MM.1S (cell line): ENCODE data around the gene EFR3B.

Experiments
- DNase-seq: peaks from one replicate; pipeline ENCODE4 v3.0.0-alpha.2; 2015
- H2AFZ ChIP-seq: fragments of 300-600 bp; sonication (generic); 2 replicates; pipeline ENCODE4 v1.6.0; 2016; ENCODE audit warnings: antibody characterized with exemption, low read length
- H3F3A ChIP-seq: fragments of 300-600 bp; sonication (generic); 2 replicates; pipeline ENCODE4 v1.6.1; 2016; ENCODE audit warnings: mild to moderate bottlenecking, antibody characterized with exemption, low read length, moderate library complexity, mixed read lengths; ENCODE audit not compliant: insufficient read depth
- H3K27ac ChIP-seq: fragments of 300-600 bp; sonication (generic); 2 replicates; pipeline ENCODE4 v1.5.1; 2016; ENCODE audit warnings: mild to moderate bottlenecking, low read length
- H3K27me3 ChIP-seq: fragments of 300-600 bp; sonication (generic); replicated peaks from 2 replicates; pipeline ENCODE4 v1.6.0; 2016; ENCODE audit warnings: low read length; ENCODE audit not compliant: insufficient read depth
- H3K36me3 ChIP-seq: fragments of 300-600 bp; sonication (generic); replicated peaks from 2 replicates; pipeline ENCODE4 v1.6.1; 2016; ENCODE audit warnings: mild to moderate bottlenecking, low read length, mixed read lengths; ENCODE audit not compliant: insufficient read depth
- H3K4me1 ChIP-seq: fragments of 300-600 bp; sonication (generic); 2 replicates; pipeline ENCODE4 v1.6.1; 2016; ENCODE audit warnings: low read length, mixed read lengths
- H3K4me2 ChIP-seq: fragments of 300-600 bp; sonication (generic); 2 replicates; pipeline ENCODE4 v1.6.0; 2016; ENCODE audit warnings: low read depth, low read length
- H3K4me3 ChIP-seq: fragments of 300-600 bp; sonication (generic); 2 replicates; pipeline ENCODE4 v1.5.1; 2016; ENCODE audit warnings: low read length, mixed read lengths
- H3K79me2 ChIP-seq: fragments of 300-600 bp; sonication (generic); 2 replicates; pipeline ENCODE4 v1.6.1; 2016; ENCODE audit warnings: mixed run types, low read length, mixed read lengths
- H3K9ac ChIP-seq: fragments of 300-600 bp; sonication (generic); 2 replicates; pipeline ENCODE4 v1.6.1; 2016; ENCODE audit warnings: low read length, mixed read lengths
- H3K9me2 ChIP-seq: fragments of 300-600 bp; sonication (generic); replicated peaks from 2 replicates; pipeline ENCODE4 v1.6.1; 2016; ENCODE audit warnings: mild to moderate bottlenecking, low read length, mixed read lengths; ENCODE audit not compliant: insufficient read depth
- H3K9me3 ChIP-seq: fragments of 300-600 bp; sonication (generic); replicated peaks from 2 replicates; pipeline ENCODE4 v1.6.1; 2016; ENCODE audit warnings: mild to moderate bottlenecking, low read length, mixed read lengths; ENCODE audit not compliant: insufficient read depth
- H4K20me1 ChIP-seq: fragments of 300-600 bp; sonication (generic); 2 replicates; pipeline ENCODE4 v1.6.1; 2016; ENCODE audit warnings: mild to moderate bottlenecking, low read length, moderate library complexity, mixed read lengths; ENCODE audit not compliant: insufficient read depth
- CTCF ChIP-seq: fragments of 300-600 bp; sonication (generic); IDR thresholded peaks from 2 replicates; pipeline ENCODE4 v1.5.1; 2016; ENCODE audit warnings: antibody characterized with exemption, low read length, mixed read lengths
- EZH2 ChIP-seq: fragments of 300-600 bp; sonication (generic); optimal IDR thresholded peaks from 2 replicates; pipeline ENCODE3; 2017; ENCODE audit warnings: low read depth, mild to moderate bottlenecking, antibody characterized with exemption, low read length, mixed read lengths
- EZH2phosphoT487 ChIP-seq: fragments of 300-600 bp; sonication (generic); IDR thresholded peaks from 2 replicates; pipeline ENCODE4 v1.6.1; 2018; ENCODE audit warnings: antibody characterized with exemption, low read length

EFR3B gene

GRCh38 chr2:25025229-25026007 lies 16.5 kb upstream of the EFR3B start:
- no peaks in the 10 kb centered on the region for H3F3A ChIP-seq
- no peak overlapping the region for H3K4me3 ChIP-seq
- H4K20me1 ChIP-seq: no peaks in the 10 kb centered on the region
- no peaks in the 10 kb centered on the region for H3K9me2 ChIP-seq
- H3K36me3 ChIP-seq: no peaks in the 10 kb centered on the region
- H3K27ac ChIP-seq: no peak overlapping the region
- no peak for TF ChIP-seq CTCF
- no peak for TF ChIP-seq EZH2phosphoT487
- no peak for TF ChIP-seq EZH2
- H3K27me3 ChIP-seq: no peaks in the 10 kb centered on the region
- no peak overlapping the region for H3K4me2 ChIP-seq
- no peaks in the 10 kb centered on the region for H3K9me3 ChIP-seq
- H3K79me2 ChIP-seq: no peaks in the 10 kb centered on the region
- no peaks in the 10 kb centered on the region for H3K4me1 ChIP-seq
- no peak overlapping the region for H3K9ac ChIP-seq
- DNase-seq: no peak
- H2AFZ ChIP-seq: no peak overlapping the region

- no peak for DNase-seq
- Histone ChIP-seq H3K36me3 (no peaks in the 10 kb centered on the region), H3F3A (no peaks in the 10 kb centered on the region), H3K9me2 (no peaks in the 10 kb centered on the region), H3K4me3 (no peak overlapping the region), H3K4me1 (no peaks in the 10 kb centered on the region), H3K9ac (no peak overlapping the region), H3K79me2 (no peaks in the 10 kb centered on the region), H4K20me1 (no peaks in the 10 kb centered on the region), H3K27ac (no peak overlapping the region), H3K4me2 (no peak overlapping the region), H3K9me3 (no peaks in the 10 kb centered on the region), H2AFZ (no peak overlapping the region), H3K27me3 (no peaks in the 10 kb centered on the region)
- no peak for TF ChIP-seq CTCF
- TF ChIP-seq EZH2: no peak
- TF ChIP-seq EZH2phosphoT487: no peak
Measured at GRCh38 chr2:25026008-25026530, 15.8 kb upstream of the EFR3B start.

- H3K9me2 ChIP-seq: no peaks in the 10 kb centered on the region
- H3K4me2 ChIP-seq: no peak overlapping the region
- no peaks in the 10 kb centered on the region for H3K36me3 ChIP-seq
- H3K79me2 ChIP-seq: no peaks in the 10 kb centered on the region
- H3F3A ChIP-seq: no peaks in the 10 kb centered on the region
- no peak overlapping the region for H3K4me3 ChIP-seq
- TF ChIP-seq CTCF (no peak), EZH2phosphoT487 (no peak), EZH2 (no peak)
- H3K27me3 ChIP-seq: no peaks in the 10 kb centered on the region
- no peak overlapping the region for H2AFZ ChIP-seq
- H3K27ac ChIP-seq: no peak overlapping the region
- H3K9ac ChIP-seq: no peak overlapping the region
- no peaks in the 10 kb centered on the region for H3K9me3 ChIP-seq
- H4K20me1 ChIP-seq: no peaks in the 10 kb centered on the region
- DNase-seq: no peak
- H3K4me1 ChIP-seq: no peaks in the 10 kb centered on the region
Measured at GRCh38 chr2:25029183-25029554, 12.7 kb upstream of the EFR3B start.
